HG03159 (cell line): ENCODE results near the gene NTRK2.

Source experiments
- ATAC-seq: cut with Tn5 transposase; IDR thresholded peaks from one replicate; pipeline ENCODE4 v1.9.1; 2021; ENCODE audit warnings: mild to moderate bottlenecking, moderate library complexity; ENCODE audit not compliant: unreplicated experiment

NTRK2 gene

DNA sequence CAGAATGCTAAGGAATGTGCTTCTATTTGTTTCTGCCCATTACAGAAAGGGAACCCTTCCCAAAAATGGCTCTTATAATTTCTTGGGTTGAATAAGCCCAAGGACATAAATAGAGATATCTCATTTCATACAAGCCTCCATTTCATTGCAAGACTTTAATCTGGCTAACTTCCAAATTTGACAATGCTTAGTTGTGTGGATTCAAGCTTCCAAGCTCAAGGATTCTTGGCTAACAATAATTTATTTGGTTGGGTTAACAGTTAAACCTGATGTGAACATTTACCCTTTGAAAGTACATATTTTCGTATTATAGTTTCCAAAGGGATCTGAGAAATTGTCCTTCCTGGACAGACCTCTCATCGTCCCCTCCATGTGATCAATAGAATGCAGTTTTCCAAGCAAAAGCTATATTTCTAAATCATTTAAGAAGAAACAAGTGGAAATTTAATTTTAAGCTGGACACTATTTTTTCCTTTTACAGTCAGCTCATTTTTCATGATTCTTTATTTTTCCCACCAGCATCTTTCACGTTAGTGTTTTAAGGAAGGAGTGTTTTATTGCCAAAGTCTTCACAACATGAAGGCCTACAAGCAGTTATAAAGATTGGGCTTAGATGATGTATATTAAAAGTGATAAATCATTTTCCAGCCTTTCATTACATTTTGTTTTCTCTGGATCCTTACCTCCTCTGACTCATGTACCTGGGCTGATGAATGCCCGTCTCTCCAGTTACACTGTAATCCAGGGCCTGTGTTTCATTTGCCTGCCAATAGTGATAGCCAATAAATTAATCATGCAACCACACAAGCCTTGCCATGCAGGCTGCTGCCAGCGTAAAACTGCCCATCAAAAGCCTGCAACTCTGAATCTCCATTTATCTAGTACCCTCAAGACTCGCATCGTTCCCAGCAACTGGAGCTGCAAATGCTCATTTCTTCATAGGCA lies 176.7 kb downstream of the NTRK2 start:
- no peak for ATAC-seq

DNA sequence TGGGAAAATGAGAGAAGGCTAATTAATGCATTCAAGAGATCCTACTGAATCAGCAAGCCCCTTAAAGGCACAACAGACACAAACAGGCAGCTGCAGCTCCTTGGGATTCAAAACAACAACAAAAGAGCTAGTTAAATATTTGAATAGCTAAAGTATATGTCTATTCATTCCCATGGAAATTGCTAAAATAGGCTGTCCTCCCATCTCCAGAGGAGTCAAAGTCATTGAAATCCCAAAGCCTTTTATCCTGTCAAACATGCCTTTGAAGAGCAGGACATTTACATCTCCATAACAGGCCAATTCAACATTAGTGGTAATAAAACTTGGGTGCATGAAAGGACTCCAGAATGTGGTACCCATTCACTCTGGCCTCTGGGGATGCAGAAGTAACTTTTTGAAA lies 177.4 kb downstream of the NTRK2 start:
- no peak for ATAC-seq

DNA sequence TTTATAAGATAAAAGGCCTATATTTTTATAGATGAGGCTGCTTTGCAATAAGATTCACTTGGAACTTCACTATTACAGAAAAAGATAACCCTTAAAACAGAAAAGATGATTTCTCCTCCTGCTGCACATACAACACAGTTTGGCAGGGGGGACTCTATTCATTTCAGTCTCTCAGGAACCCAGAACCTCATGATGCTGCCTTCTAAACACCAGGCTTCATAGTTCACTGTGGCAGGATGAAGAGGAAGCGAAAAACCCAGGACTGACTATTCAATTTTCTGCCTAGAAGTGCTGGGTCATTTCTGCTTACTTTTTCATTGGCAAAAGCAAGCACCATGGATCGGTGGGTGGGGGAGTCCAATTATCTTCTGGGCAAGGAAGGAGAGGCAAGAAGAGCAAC lies 179.5 kb downstream of the NTRK2 start:
- ATAC-seq: no peak

DNA sequence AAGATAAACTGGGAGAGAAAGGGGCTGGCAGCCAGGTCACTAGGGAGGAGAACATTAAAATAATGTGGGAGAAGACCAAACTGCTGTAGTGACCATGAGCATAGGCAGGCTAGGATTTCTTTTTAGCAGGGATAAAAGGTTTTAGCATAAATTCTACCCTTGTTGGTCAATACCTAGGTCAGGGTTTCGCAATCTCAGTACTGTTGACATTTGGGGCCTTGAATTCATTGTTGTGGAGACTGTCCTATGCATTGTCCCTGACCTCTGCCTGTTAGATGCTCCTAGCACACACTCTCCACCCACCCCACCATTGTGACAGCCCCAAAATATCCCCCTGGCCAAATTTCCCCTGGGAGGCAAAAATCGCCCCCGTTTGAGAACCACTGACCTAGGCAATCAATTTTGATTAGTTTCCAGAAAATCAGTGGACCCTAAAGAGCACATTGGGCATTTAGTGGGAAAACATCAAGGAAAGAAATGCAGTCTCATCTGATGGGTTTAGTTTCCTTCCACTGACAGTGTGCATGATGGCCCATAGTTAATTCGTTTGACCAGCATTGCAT lies 181.4 kb downstream of the NTRK2 start:
- no peak for ATAC-seq

DNA sequence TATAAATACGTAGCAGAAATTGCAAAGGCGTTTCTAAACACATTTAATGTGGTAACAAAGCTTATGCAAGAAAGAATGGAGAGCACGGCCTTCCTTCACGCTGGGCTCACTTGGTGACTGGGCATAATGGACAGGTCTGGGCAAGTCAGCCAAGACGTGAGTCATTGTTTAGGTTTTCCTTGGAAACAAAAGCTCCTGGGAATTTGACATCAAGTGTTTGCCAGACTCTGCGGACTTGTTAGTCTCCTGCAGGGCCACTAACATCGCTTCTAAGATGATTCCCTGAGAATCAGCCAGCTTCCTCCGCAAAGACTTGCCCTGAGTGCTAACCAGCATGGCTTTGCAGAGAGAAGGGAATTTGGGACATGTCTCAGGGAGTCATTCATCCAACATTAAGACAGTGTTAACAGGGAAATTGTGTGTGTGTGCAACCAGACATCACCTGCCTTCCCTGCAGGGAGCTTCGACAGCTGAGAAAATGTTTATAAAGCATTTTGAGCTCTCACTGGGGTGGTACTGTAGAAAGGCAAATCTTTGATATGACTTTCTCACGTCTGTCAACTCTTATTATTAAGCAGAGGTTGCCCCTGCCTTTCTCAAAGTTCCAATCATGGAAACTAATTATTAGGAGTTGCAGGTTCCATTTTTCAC lies 182.5 kb downstream of the NTRK2 start:
- no peak for ATAC-seq

DNA sequence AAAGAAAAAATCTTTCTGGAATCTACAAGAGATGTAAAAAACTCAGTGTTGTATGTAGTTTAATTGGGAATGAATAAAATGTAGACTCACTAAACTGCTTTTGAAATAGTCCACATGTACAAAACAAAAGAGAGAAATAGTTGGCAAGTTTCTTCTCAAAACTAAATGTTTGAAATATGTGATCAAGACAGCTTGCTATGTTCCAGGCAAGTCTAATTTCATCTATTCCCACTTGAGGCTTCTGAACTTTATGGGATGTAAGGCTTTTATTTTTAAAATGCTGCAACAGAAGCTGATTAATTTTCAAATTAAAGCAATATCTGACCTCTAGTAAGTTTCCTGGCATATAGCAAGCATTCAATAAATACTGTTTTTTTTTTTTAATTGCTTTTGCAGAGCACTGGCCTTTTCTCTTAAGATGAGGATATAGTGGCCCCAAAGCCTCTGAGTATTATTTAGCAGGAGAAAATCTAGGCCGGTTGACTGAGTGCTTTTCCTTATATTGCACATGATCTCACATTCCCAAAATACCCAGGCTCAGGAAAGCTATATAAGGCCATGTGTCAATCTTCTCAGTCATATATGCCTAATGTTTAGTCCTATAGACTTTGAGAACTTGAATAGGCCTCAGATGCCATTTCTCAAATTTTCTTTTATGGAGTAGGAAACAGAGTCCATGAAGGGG lies 183.2 kb downstream of the NTRK2 start:
- ATAC-seq: no peak

DNA sequence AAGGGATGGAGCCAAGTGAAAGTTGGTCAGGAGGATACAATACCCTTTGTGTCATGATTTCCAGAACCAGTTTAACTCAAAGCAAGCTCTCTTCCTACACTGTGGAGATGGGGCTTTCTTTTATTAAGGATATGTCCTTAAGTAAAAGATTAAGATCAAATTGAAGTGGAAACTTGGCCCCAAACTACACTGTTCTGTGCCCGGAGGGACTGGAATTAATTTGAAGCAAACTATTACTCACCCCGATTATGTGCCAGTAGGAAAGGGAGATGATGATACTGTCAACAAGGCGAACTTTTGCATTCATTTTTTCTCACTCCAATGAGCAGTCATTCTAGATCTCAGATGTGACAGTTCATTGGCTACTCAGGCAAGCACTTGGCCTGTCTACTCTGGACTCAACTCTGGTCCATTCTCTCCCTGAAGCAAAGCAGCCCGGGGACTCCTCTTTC lies 186.7 kb downstream of the NTRK2 start:
- ATAC-seq: no peak

DNA sequence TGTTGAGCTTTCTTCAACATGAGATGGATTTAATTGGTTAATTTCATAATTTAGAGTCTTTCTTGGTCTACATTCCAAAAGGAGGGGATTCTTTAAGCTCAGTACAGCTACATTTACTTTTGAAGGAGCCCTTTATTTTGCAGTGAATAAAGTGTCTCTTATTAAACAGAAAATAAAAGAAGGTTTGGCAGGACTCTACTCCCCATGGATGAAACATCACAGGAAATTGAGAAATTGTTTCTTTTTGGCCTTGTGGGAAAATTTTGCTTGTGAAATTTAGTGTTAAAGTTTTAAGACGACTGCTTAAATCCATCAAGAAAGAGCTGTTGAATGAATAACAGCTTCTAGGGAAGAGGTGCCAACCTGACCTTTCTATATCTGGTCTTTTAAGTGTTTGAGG lies 187.7 kb downstream of the NTRK2 start:
- no peak for ATAC-seq

DNA sequence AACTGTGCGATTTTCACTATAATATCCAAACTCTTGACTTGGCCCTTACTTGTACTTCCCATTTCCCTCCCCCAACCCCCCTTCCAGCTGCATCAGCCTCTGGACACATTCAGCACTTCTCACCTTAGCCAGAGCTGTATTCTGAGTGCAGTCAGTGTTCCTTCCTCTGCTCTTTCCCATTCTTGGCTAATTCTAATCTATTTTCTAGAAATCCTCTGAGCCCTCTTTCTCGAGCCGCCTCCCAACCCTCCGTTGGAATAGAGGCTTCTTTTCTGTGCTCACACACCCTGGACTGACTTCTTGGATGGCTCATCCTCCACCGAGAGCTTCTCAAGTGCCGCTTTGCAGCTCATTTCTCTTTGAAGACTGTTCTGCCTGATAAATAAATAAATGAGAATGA lies 188.8 kb downstream of the NTRK2 start:
- no peak for ATAC-seq

DNA sequence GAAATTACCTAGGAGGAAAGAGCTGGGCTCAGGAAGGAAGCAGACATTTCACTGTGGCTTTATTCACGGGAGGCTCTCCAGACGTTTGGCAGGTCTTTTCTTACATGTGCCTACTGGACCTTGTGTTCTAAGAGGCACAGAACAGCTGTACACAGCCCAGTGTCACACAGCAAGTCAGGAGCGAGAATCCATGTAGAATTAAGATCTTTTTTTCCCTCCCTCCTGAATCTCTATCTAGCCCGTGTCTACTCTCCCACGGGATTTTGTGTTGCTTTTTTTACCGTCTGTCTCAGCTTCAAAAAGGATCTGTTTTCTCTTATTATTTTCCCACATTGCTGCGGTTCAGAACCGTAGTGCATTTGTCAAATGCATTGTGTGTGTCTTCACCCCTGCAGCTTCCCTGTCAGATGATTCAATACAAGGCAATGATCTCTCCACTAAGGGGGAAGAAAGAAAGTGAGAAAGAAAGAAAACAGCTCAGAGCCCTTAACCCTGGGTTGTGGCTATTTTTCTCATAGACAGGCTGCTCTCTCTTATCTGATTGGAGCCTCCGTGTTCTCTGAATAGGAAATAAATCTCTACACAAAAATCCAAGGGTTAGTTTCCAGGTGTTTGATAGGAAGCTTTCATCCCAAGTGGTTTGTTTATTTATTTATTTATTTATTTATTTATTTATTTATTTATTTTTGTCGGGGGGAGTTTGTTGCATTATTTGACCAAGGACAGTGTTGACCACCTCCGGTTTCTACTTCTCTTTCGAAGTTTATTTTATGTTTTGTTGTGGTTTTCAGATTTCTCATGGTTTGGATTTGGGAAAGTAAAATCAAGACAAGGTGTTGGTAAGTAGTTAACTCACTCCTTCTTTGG lies 191.0 kb downstream of the NTRK2 start:
- ATAC-seq: no peak

DNA sequence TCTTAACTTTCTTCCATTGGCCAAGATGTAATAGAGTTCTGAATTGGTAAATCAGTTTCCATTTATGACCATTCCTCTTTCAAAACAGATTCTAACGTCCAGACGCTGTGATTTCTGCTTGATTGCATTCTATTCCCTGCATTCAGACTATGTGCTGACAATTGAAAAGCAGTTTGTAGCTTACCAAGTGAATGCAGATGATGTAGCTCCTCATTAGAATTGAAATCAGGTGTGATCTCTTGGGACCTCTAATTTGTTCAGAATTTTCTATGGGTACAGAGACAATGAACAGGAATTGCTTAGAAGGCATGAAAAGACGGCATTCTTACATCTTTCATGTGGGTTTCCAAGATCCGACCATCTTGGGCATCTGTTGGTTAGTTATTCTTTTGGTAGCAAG lies 191.9 kb downstream of the NTRK2 start:
- no peak for ATAC-seq

DNA sequence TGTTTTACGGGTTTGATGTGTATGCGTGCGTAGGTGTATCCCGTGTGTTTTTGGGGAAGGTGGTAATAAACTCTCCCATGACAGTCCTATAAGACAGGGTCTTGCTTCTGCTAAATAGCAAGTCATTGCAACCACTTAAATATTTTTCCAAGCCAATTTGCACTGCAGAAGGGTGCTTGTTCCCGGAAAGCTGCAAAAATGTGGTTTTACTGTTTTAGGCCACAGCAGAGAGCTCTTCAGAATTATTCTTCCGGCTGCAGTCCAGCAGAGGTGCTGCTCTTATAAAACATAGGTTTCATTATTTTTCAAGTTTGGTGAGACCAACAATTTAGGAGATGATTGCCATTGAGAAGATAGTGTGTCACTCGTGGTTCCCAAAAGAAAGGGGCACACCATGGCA lies 192.8 kb downstream of the NTRK2 start:
- ATAC-seq: no peak

DNA sequence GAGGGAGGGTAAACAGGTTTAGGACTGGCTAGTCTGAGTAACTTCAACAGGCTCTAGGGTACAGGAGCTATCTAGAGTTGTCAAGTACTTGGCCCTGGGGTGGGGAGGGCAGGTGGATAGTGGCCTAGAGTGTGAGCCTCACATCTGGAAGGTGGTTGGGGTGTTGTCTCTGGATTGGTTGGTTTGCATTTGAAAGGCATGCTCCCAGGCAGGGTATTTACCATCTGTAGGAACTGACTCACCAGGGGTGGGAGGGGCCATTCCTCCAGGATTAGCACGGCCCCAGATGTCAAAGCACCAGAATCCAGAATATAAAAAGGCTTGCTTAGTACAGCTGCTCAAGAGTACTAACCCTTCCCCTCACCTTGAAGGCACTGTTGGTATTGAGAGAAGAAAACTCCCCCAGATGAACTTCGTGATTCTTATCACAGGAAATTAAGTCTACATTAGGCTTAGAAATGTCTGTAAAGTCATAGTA lies 193.3 kb downstream of the NTRK2 start:
- ATAC-seq: no peak

DNA sequence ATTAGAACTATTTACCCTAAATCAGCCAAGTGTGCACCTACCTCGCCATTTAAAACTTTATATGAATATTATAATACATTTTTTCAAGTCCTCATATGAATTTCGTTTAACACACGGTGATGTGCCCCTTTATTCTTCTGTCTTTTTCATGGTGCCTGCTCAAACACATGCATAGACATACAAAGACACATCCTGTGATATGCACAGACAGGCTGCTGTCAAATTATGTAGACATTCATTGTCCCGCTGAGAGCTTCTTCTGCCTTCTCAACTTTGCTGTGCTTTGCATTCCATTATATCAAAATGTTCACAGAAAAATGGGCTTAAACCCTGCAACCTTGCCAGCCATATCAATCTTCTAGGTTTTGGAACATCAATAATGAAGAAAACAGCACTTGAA lies 193.8 kb downstream of the NTRK2 start:
- no peak for ATAC-seq

DNA sequence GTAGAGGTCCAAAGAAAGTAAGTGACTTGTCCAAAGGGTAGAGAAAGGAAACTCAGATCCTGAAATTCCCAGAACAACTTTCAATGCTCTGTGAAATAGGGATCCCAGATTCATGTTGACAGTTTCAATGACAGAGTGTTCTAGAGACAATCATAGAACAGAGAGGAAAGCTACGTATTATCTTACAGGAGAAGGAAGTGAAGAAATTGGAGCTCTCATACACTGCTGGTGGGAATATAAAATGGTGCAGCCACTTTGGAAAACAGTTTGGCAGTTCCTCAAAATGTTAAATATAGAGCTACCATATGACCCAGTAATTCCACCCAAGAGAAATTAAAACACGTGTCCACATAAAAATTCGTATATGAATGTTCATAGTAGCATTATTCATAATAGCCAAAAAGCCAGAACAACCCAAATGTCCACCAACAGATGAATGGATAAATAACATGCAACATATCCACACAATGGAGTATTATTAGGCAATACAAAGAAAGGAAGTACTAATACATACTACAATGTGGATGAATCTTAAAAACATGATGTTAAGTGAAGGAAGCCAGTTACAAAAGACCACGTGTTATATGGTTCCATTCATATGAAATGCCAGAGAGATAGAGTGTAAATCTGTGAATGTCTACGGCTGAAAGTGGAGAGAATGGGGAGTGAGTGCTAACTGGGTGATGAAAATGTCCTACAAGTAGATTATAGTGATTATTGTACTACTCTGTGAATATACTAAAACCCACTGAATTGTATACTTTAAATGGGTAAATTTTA lies 197.1 kb downstream of the NTRK2 start:
- no peak for ATAC-seq

DNA sequence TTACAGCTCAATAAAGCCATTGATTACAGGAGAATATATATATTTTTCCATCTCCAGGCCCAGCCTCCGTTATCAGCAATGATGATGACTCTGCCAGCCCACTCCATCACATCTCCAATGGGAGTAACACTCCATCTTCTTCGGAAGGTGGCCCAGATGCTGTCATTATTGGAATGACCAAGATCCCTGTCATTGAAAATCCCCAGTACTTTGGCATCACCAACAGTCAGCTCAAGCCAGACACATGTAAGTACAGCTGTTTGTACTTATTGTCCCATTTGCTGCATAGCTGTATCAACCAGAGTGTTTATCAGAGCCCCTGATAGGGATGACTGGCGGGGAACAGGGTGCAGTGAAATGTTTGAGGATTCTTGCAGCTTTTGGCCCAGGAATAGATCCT lies 197.7 kb downstream of the NTRK2 start:
- ATAC-seq: no peak

DNA sequence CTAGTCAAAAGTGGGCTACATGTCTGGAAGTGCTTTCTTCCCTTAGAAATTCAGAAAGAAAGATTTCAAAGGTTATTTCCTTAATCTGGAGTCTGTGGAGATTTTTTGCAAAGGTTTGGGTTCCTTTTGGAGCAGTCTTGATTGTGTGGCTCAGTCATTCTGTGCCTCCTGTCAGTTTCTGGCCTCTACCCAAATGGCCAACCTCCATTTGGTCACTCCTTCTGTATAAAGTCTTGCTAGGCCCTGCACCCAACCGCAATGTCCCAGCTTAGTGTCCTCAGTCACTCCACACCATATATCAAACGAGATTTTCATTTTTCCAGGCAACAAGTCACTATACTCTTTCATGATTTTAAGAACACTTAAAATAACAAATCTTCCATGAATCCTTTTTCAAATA lies 199.6 kb downstream of the NTRK2 start:
- ATAC-seq: no peak

DNA sequence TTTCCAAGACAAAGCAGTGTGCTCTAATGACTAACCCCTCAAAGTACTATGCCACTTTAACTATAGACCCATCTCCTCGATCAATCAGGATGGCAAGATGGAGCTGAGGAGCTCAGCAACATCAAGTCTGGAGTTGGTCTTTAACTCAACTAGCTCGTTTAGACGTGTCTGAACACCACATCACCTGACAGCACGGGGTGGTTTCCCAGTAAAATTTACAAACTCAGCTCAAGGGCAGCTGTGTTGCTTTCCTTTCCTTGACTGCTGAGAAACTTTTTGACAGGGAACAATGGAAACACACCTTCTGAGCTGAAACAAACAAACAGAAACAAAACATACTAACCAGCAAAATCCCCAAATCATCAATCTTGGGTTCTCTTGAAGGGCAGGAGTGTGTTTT lies 202.5 kb downstream of the NTRK2 start:
- ATAC-seq: no peak

DNA sequence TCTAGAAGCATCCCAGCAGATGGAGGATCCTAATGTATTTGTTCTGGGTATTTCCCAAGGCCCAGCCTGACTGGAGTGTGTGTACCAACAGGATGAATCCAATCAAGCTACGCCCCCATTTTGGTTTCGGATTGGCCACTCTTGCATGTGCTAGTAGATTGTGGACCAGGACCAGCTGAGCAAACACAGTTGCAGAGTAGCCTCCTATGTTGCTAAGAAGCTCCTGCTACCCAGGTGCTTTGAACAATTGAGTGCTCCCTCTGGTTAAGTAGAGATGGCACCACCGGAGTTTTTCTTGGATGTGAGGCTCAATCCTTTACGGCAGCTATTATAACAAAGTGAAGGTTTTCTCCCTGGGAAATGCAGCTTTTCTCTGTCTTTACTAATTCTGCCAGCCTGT lies 204.5 kb downstream of the NTRK2 start:
- no peak for ATAC-seq

DNA sequence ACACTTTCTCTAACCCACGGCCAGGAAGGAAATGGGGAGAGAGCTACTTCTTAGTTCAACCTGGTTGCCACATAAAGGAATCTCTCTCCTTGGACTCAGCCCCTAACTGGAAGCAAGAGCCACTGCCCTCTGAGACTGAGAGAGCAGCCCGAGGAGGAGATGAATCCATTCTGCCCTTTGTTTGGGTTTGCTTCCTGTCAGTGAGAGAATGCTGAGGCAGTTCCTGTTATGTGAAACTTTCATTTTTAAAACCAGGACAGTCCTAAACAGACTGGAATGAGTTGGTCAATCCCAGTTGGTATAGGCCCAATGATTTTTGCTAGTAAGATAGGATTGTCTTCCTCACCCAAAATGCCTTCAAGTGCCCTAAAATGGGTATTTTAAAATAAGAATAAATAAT lies 205.1 kb downstream of the NTRK2 start:
- ATAC-seq: no peak
